ENCODE measurements around the gene BRD2.

GRCh38 chr6:32982702-32983492 is 14.5 kb downstream of the BRD2 start:
- TF ChIP-seq POLR2A (IDR thresholded peaks at IDR 0.05; ENCODE audit: low read length) (no peak), GATA1 (IDR thresholded peaks at IDR 0.05; ENCODE audit: low read depth, low read length) (no peak)

All from erythroblast (primary cell).